HG03097 (cell line): ENCODE results near the gene PLEKHM2.
"Not testable (repeated sequence)": the region's sequence is repeated elsewhere in the genome, so short reads cannot be mapped to it uniquely, and the experiment has no call there.

ENCODE experiments used
- ATAC-seq: cut with Tn5 transposase; IDR thresholded peaks from one replicate; pipeline ENCODE4 v1.9.1; 2021; ENCODE audit not compliant: unreplicated experiment, low FRiP score

Gene PLEKHM2, protein sequence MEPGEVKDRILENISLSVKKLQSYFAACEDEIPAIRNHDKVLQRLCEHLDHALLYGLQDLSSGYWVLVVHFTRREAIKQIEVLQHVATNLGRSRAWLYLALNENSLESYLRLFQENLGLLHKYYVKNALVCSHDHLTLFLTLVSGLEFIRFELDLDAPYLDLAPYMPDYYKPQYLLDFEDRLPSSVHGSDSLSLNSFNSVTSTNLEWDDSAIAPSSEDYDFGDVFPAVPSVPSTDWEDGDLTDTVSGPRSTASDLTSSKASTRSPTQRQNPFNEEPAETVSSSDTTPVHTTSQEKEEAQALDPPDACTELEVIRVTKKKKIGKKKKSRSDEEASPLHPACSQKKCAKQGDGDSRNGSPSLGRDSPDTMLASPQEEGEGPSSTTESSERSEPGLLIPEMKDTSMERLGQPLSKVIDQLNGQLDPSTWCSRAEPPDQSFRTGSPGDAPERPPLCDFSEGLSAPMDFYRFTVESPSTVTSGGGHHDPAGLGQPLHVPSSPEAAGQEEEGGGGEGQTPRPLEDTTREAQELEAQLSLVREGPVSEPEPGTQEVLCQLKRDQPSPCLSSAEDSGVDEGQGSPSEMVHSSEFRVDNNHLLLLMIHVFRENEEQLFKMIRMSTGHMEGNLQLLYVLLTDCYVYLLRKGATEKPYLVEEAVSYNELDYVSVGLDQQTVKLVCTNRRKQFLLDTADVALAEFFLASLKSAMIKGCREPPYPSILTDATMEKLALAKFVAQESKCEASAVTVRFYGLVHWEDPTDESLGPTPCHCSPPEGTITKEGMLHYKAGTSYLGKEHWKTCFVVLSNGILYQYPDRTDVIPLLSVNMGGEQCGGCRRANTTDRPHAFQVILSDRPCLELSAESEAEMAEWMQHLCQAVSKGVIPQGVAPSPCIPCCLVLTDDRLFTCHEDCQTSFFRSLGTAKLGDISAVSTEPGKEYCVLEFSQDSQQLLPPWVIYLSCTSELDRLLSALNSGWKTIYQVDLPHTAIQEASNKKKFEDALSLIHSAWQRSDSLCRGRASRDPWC

GRCh38 chr1:15684042-15684461 lies at the start of gene PLEKHM2:
TSS of gene PLEKHM2 (plus strand) at chr1:15684320. CDS start at chr1:15684559, 239 bp downstream.
- no peak for ATAC-seq

DNA sequence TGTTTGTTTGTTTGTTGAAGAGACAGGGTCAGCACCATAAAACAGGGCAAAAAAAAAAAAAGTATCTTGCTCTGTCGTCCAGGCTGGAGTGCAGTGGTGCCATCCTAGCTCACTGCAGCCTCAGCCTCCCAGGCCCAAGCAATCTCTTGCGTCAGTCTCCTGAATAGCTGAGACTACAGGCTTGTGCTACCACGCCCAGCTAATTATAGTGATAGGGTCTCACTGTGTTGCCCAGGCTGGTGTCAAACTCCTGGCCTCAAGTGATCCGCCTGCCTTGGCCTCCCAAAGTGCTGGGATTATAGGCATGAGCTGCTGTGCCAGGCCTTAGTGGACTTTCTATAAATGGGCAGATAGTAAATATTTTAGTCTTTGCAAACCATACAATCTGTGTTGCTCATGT lies 47.7 kb upstream of the PLEKHM2 start:
- no peak for ATAC-seq

GRCh38 chr1:15637826-15638225 lies 46.3 kb upstream of the PLEKHM2 start:
- ATAC-seq: no peak

DNA sequence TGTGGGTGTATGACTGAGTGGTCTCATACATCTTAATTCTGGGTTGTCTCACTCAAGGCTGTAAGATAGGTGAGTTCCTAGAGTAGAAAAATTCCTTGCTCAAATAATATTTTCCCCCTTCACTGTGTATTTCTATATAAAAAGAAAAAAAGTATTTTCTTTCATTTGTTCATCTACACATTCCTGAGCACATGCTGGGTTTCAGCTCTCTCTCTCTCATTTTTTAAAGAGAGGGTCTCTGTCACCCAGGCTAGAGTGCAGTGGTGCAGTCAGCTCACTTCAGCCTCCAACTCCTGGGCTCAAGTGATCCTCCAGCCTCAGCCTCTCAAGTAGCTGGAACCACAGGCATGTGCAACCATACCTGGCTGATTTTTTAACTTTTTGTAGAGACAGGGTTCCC lies 44.9 kb upstream of the PLEKHM2 start:
- no peak for ATAC-seq

GRCh38 chr1:15639931-15640330 lies 44.2 kb upstream of the PLEKHM2 start:
- ATAC-seq: no peak

GRCh38 chr1:15640667-15641066 lies 43.5 kb upstream of the PLEKHM2 start:
- ATAC-seq: no peak

- no peak for ATAC-seq
Measured at GRCh38 chr1:15649937-15650336, 34.2 kb upstream of the PLEKHM2 start.

DNA sequence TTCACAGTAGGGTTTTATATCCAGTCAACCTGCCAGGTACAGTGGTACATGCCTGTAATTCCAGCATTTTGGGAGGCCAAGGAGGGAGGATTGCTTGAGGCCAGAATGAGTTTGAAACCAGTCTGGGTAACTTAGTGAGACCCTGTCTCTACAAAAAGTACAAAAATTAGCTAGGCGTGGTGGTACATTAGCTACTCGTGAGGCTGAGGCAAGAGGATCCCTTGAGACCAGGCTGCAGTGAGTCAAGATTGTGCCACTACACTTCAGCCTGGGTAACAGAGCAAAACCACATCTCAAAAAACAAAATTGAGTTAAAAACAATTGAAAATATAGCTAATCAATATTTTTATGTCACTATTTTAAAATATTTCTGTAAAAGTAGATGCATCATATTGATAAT lies 33.7 kb upstream of the PLEKHM2 start:
- no peak for ATAC-seq

DNA sequence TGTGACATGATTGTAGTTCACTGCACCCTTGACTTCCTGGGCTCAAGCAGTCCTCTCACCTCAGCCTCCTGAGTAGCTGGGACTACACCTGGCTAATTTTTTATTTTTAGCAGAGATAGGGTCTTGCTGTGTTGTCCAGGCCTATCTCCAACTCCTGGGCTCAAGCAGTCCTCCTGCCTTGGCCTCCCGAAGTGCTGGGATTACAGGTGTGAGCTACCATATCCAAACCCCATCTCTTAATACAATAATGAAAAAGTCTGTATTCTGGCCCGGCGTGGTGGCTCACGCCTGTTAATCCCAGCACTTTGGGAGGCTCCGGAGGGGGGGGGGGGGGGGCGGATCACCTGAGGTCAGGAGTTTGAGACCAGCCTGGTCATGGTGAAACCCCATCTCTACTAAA lies 32.0 kb upstream of the PLEKHM2 start:
- not testable (repeated sequence) for ATAC-seq

DNA sequence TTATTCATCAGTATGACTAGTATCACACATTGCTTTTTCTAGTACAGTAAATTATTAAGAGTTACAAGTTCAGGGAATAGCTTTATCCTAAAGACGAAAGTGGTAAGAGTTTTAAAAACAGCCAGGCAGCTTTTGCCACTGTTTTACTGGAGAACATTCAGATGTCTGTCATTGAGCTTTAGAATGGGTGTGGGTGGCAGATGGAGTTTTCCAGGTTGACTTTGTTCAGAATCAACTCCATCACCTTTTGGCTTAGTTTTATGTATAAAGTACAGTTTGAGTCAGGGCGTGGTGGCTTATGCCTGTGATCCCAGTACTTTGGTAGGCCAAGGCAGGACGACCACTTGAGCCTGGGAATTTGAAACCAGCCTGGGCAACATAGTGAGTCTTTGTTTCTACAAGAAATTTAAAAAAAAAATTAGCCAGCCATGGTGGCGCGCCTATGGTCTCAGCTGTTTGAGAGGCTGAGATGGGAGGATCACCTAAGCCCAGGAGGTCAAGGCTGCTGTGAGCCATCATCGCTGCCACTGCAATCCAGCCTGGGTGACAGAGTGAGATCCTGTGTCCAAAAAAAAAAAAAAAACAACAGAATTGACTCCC lies 29.9 kb upstream of the PLEKHM2 start:
- ATAC-seq: no peak

GRCh38 chr1:15656464-15656863 lies 27.7 kb upstream of the PLEKHM2 start:
- ATAC-seq: no peak

- ATAC-seq: no peak
Measured at GRCh38 chr1:15657021-15657420, 27.1 kb upstream of the PLEKHM2 start.

DNA sequence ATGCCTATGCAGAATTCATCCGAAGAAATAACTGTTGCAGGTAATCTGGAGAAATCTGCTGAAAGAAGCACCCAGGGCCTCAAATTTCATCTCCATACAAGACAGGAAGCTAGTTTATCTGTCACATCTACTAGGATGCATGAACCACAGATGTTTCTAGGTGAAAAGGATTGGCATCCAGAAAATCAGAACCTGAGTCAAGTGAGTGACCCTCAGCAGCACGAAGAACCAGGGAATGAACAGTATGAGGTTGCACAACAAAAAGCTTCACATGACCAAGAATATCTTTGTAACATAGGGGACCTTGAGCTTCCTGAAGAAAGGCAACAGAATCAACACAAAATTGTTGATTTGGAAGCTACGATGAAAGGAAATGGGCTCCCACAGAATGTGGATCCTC lies 24.0 kb upstream of the PLEKHM2 start:
- ATAC-seq: no peak

- ATAC-seq: no peak
Measured at GRCh38 chr1:15662477-15662876, 21.6 kb upstream of the PLEKHM2 start.

DNA sequence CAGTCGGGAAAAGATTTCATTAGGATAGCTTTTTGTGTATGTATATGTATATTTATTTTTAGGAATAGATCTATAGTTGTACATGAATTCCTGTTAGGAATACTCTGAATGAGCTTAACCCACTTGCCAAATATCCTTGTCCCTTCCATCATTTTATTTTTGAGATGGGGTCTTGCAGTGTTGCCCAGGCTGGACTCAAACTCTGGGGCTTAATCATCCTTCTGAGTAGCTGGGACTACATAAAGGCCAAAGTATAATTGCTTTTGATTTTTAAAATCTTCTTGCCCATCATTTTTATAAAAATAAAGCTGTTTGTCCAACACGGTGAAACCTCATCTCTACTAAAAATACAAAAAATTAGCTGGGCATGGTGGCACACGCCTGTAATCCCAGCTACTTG lies 20.2 kb upstream of the PLEKHM2 start:
- no peak for ATAC-seq

GRCh38 chr1:15667362-15667761 lies 16.8 kb upstream of the PLEKHM2 start:
- ATAC-seq: no peak

GRCh38 chr1:15668089-15668754 lies 15.9 kb upstream of the PLEKHM2 start:
- no peak for ATAC-seq

GRCh38 chr1:15669074-15669473 lies 15.0 kb upstream of the PLEKHM2 start:
- no peak for ATAC-seq

DNA sequence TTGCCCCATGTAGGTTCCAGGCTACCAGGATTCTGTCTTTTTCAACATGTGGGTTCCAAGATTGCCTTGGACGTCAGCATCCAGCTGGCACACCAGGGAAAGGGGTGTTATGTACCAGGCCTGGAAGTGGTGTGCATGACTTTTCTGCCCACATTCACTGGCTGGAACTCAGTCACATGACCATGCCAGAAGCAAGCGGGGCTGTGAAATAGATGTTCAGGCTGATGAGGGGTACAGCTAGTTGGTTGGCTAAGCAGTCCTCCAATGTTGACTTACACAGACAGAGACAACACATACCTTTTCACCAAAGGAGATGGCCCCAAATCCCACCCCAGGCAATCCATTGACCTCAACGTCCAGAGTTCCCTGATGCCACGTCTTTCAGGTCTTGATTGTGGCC lies 14.3 kb upstream of the PLEKHM2 start:
- no peak for ATAC-seq

- ATAC-seq: no peak
Measured at GRCh38 chr1:15671430-15671829, 12.7 kb upstream of the PLEKHM2 start.
